Ascending aorta (tissue), 2 donors: ENCODE data around the gene MCF2L. TPM values are rescaled to one million over a fixed set of nuclear protein-coding genes. Genes with fewer than 3 reads are reported as not detected.

ENCODE experiments used
- DNase-seq, 2 donors: peaks; one replicate each; pipeline ENCODE4 v3.0.0-alpha.2; 2019; ENCODE audit warnings: low spot score in 2 of 2
- H3K27ac ChIP-seq, 2 donors: fragments of 200-600 bp; sonication (generic); one replicate each; pipeline ENCODE4 v1.5.1; 2016 to 2017; ENCODE audit warnings: mild to moderate bottlenecking in 1 of 2
- H3K27me3 ChIP-seq: fragments of 200-600 bp; sonication (generic); one replicate; pipeline ENCODE4 v1.5.1; 2017
- H3K36me3 ChIP-seq, 2 donors: fragments of 200-600 bp; sonication (generic); one replicate each; pipeline ENCODE4 v1.5.1; 2016
- H3K4me1 ChIP-seq, 2 donors: fragments of 200-600 bp; sonication (generic); one replicate each; pipeline ENCODE4 v1.5.1; 2016 to 2017; ENCODE audit warnings: mild to moderate bottlenecking in 1 of 2
- H3K4me3 ChIP-seq, 2 donors: fragments of 200-600 bp; sonication (generic); one replicate each; pipeline ENCODE4 v1.5.1; 2016 to 2017; ENCODE audit warnings: mild to moderate bottlenecking in 1 of 2
- H3K9me3 ChIP-seq, 2 donors: fragments of 200-600 bp; sonication (generic); one replicate each; pipeline ENCODE4 v1.5.1; 2016
- CTCF ChIP-seq, 3 experiments: fragments of 200-600 bp in 2 of 3; fragments of 450-650 bp in 1 of 3; sonication (generic) in 2 of 3; IDR thresholded peaks; one replicate each; pipeline ENCODE4 v1.5.1; 2016 to 2019; ENCODE audit warnings: antibody characterized with exemption in 3 of 3, mild to moderate bottlenecking in 1 of 3, moderate library complexity in 1 of 3
- intact Hi-C: fragments of 100-400 bp; cut with DNase I; formaldehyde crosslinking; loops from one replicate; pipeline ENCODE4 v1.15.1; 2023
- total RNA-seq: library from RNA; depleted of rRNA; stranded (reverse); fragments of >200 nt; gene quantifications from one replicate; pipeline ENCODE4 v1.1.0, GENCODE V29; 2016

Gene MCF2L
- total RNA-seq, 1 donor from 2014 or later: 112 TPM

DNA sequence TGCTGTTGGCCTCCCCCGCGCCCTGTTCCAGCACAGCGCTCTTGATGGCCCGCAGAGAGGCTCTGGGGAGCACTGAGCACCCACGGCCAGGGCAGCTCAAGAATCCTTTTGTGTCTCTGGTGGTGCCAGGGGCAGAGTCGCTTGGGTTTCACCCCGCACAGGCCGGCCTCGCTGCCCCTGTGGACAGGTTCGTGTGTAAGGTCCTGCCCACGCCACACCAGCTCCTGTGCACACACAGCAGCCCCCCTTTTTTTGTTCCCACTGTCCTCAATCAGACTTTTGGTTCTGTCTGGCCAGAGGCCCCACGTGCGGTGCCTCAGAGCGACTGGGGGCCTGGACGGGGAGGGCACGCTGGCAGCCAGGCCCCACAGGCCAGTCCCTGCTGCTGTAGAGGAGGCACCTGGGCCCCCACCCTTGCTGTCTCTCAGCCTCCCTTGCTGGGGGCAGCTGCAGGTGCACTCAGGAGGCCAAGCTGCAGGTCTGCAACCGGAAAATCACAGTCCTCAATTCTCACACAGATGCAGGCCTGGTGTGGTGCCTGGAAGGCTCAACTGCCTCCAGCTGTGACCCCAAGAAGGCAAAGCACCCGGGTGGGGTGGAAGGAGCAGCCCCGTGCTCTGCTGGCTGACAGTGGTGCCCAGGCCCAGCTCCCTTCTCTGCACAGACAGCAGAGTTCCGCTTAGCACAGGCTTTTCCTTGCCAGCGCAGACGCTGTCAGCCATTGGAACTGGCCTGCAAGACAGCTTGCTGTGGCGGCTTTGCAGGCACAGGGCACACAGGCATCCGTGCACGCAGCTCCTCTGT is 124.0 kb downstream of the MCF2L start:
- H3K4me3 ChIP-seq: no peak overlapping the region
- DNase-seq: no peak
- no peaks in the 10 kb centered on the region for H3K4me1 ChIP-seq
- TF ChIP-seq CTCF (IDR thresholded peaks at IDR 0.05): no peak
- no peak overlapping the region for H3K27ac ChIP-seq
- intact Hi-C loops: no loop called here
- H3K36me3 ChIP-seq: peaks cover 7 to 8% of the 10 kb centered on the region in 2 donors
- no peaks in the 10 kb centered on the region for H3K27me3 ChIP-seq
- H3K9me3 ChIP-seq: no peaks in the 10 kb centered on the region

- intact Hi-C loops: no loop called here
- Histone ChIP-seq H3K4me3 (no peak overlapping the region), H3K36me3 (peaks cover 5 to 6% of the 10 kb centered on the region in 2 donors), H3K27me3 (no peaks in the 10 kb centered on the region), H3K9me3 (no peaks in the 10 kb centered on the region), H3K27ac (no peak overlapping the region), H3K4me1 (no peaks in the 10 kb centered on the region)
- TF ChIP-seq CTCF (IDR thresholded peaks at IDR 0.05): no peak
- DNase-seq: no peak
Measured at GRCh38 chr13:113093580-113094409, 124.8 kb downstream of the MCF2L start.

GRCh38 chr13:113094410-113094800 is 125.4 kb downstream of the MCF2L start:
- no peak for TF ChIP-seq CTCF (IDR thresholded peaks at IDR 0.05)
- intact Hi-C loops: no loop called here
- no peak overlapping the region for H3K27ac ChIP-seq
- DNase-seq: no peak
- H3K4me3 ChIP-seq: no peak overlapping the region
- H3K36me3 ChIP-seq: peaks cover 5 to 6% of the 10 kb centered on the region in 2 donors
- no peaks in the 10 kb centered on the region for H3K4me1 ChIP-seq
- no peaks in the 10 kb centered on the region for H3K9me3 ChIP-seq
- H3K27me3 ChIP-seq: no peaks in the 10 kb centered on the region

GRCh38 chr13:113095146-113096051 is 126.4 kb downstream of the MCF2L start:
- Histone ChIP-seq H3K4me1 (no peaks in the 10 kb centered on the region), H3K4me3 (no peak overlapping the region), H3K9me3 (no peaks in the 10 kb centered on the region), H3K36me3 (no peaks in the 10 kb centered on the region), H3K27ac (no peak overlapping the region), H3K27me3 (no peaks in the 10 kb centered on the region)
- no peak for DNase-seq
- TF ChIP-seq CTCF (IDR thresholded peaks at IDR 0.05): no peak
- intact Hi-C loops: no loop called here

DNA sequence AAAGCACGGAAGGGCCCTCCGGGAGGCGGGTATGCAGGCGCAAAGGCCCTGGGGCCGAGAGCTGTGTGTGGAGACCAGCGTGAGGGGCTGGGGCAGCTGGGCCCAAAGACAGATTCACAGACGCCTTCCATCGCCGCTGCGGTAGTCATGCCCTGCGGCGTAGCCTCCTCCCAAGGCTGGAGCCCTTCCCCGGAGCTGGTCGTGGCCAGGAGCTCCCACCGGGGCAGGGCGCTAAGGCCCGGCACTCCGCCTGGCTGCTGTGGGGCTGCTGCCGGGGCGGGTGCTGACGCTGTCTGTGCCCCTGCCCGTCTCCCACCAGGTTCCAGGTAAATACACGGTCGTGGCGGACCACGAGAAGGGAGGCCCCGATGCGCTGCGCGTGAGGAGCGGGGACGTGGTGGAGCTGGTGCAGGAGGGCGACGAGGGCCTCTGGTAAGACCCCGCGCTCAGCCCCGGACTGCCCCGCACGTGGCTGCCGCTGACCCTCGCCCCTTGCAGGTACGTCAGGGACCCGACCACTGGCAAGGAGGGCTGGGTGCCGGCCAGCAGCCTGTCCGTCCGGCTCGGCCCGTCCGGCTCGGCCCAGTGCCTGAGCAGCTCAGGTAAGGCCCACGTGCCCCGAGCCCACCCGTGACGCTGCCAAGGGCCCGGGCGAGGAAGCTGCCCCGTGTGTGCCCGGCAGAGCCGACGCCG is 127.2 kb downstream of the MCF2L start:
- intact Hi-C loops: no loop called here
- H3K27me3 ChIP-seq: no peaks in the 10 kb centered on the region
- no peaks in the 10 kb centered on the region for H3K36me3 ChIP-seq

More for the DNA sequence above, 127.2 kb downstream of the MCF2L start:
- Histone ChIP-seq H3K4me3 (no peak overlapping the region), H3K4me1 (no peaks in the 10 kb centered on the region), H3K27ac (no peak overlapping the region), H3K9me3 (no peaks in the 10 kb centered on the region)
- no peak for DNase-seq
- no peak for TF ChIP-seq CTCF (IDR thresholded peaks at IDR 0.05)
